Measurements from ENCODE around the gene SH3PXD2A.
A peak's percentile ranks its signal among the peaks of the same experiment; 100 is the strongest.
"Not testable (repeated sequence)": the region's sequence is repeated elsewhere in the genome, so short reads cannot be mapped to it uniquely, and the experiment has no call there.

Gene SH3PXD2A

DNA sequence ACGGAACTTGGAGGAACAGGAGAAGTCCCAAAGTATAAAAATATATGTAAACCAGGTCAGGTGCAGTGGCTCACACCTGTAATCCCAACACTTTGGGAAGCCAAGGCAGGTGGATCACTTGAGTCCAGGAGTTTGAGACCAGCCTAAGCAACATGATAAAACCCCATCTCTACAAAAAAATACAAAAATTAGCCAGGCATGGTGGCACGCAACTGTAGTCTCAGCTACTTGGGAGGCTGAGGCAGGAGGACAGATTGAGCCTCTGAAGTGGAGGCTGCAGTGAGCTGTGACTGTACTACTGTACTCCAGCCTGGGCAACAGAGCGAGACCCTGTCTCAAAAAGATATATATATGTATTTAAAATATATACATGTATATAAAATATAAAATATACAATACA is 95.1 kb downstream of the SH3PXD2A start:
- not testable (repeated sequence) for H3K9ac ChIP-seq (ENCODE audit: low read depth in 1 of 2, low read length in 2 of 2); H3K9me3 ChIP-seq (ENCODE audit: control insufficient read depth in 2 of 2, low read length in 2 of 2); H3K27me3 ChIP-seq (ENCODE audit: control insufficient read depth in 2 of 2, insufficient read depth in 2 of 2, low read length in 2 of 2); H3K4me3 ChIP-seq (ENCODE audit: low read length in 2 of 2)
- peaks cover 10 to 19% of the 10 kb centered on the region in 2 donors for H3K36me3 ChIP-seq (ENCODE audit: control insufficient read depth in 2 of 2, insufficient read depth in 2 of 2, low read length in 2 of 2)
- H3K4me1 ChIP-seq (ENCODE audit: control insufficient read depth in 2 of 2, insufficient read depth in 2 of 2, low read length in 2 of 2) = peaks cover 29 to 39% of the 10 kb centered on the region in 2 donors
- H3K27ac ChIP-seq (ENCODE audit: low read depth in 2 of 2, low read length in 2 of 2) = peak overlapping the region in 1 of 2 donors; percentile 86

GRCh38 chr10:103759100-103759781 is 96.1 kb downstream of the SH3PXD2A start:
- Histone ChIP-seq H3K9ac (ENCODE audit: low read depth in 1 of 2, low read length in 2 of 2) (peak overlapping the region; percentile 57 to 60), H3K4me1 (ENCODE audit: control insufficient read depth in 2 of 2, insufficient read depth in 2 of 2, low read length in 2 of 2) (peaks cover 29 to 37% of the 10 kb centered on the region in 2 donors), H3K36me3 (ENCODE audit: control insufficient read depth in 2 of 2, insufficient read depth in 2 of 2, low read length in 2 of 2) (peaks cover 6 to 9% of the 10 kb centered on the region in 2 donors), H3K27me3 (ENCODE audit: control insufficient read depth in 2 of 2, insufficient read depth in 2 of 2, low read length in 2 of 2) (no peaks in the 10 kb centered on the region), H3K27ac (ENCODE audit: low read depth in 2 of 2, low read length in 2 of 2) (peak overlapping the region; percentile 81 to 86), H3K4me3 (ENCODE audit: low read length in 2 of 2) (peak overlapping the region in 1 of 2 donors; percentile 48), H3K9me3 (ENCODE audit: control insufficient read depth in 2 of 2, low read length in 2 of 2) (no peaks in the 10 kb centered on the region)

DNA sequence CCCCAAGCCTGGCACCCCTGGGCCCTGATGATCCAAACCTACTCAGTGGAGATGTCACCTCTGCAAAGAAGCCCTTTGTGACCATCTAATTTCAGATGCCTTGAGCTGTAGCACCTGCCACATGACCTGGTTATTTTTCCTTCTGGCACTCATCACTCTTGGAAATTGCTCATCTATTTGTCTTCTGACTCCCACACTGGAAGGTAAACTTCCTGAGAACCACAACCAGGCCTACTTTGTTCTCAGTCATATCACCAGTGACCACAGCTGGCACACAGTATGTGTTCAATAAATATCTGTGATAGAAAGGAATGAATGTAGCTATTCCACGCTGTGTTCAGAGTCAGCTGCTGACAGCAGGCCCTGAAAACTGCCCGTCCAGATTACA is 97.1 kb downstream of the SH3PXD2A start:
- peak overlapping the region; percentile 39 to 49 for H3K9ac ChIP-seq (ENCODE audit: low read depth in 1 of 2, low read length in 2 of 2)

GRCh38 chr10:103757531-103758293 is 97.7 kb downstream of the SH3PXD2A start:
- Histone ChIP-seq H3K4me3 (ENCODE audit: low read length in 2 of 2) (no peak overlapping the region), H3K27me3 (ENCODE audit: control insufficient read depth in 2 of 2, insufficient read depth in 2 of 2, low read length in 2 of 2) (no peaks in the 10 kb centered on the region), H3K9ac (ENCODE audit: low read depth in 1 of 2, low read length in 2 of 2) (no peak overlapping the region), H3K4me1 (ENCODE audit: control insufficient read depth in 2 of 2, insufficient read depth in 2 of 2, low read length in 2 of 2) (peaks cover 28 to 29% of the 10 kb centered on the region in 2 donors), H3K27ac (ENCODE audit: low read depth in 2 of 2, low read length in 2 of 2) (peak overlapping the region in 1 of 2 donors; percentile 86), H3K9me3 (ENCODE audit: control insufficient read depth in 2 of 2, low read length in 2 of 2) (no peaks in the 10 kb centered on the region), H3K36me3 (ENCODE audit: control insufficient read depth in 2 of 2, insufficient read depth in 2 of 2, low read length in 2 of 2) (peaks cover 0 to 2% of the 10 kb centered on the region in 2 donors)

More for the DNA sequence above, 97.1 kb downstream of the SH3PXD2A start:
- H3K27me3 ChIP-seq (ENCODE audit: control insufficient read depth in 2 of 2, insufficient read depth in 2 of 2, low read length in 2 of 2) = no peaks in the 10 kb centered on the region
- peak overlapping the region; percentile 58 to 86 for H3K27ac ChIP-seq (ENCODE audit: low read depth in 2 of 2, low read length in 2 of 2)
- H3K36me3 ChIP-seq (ENCODE audit: control insufficient read depth in 2 of 2, insufficient read depth in 2 of 2, low read length in 2 of 2) = peaks cover 2 to 3% of the 10 kb centered on the region in 2 donors
- no peaks in the 10 kb centered on the region for H3K9me3 ChIP-seq (ENCODE audit: control insufficient read depth in 2 of 2, low read length in 2 of 2)
- H3K4me3 ChIP-seq (ENCODE audit: low read length in 2 of 2) = no peak overlapping the region
- peaks cover 28 to 29% of the 10 kb centered on the region in 2 donors for H3K4me1 ChIP-seq (ENCODE audit: control insufficient read depth in 2 of 2, insufficient read depth in 2 of 2, low read length in 2 of 2)

DNA sequence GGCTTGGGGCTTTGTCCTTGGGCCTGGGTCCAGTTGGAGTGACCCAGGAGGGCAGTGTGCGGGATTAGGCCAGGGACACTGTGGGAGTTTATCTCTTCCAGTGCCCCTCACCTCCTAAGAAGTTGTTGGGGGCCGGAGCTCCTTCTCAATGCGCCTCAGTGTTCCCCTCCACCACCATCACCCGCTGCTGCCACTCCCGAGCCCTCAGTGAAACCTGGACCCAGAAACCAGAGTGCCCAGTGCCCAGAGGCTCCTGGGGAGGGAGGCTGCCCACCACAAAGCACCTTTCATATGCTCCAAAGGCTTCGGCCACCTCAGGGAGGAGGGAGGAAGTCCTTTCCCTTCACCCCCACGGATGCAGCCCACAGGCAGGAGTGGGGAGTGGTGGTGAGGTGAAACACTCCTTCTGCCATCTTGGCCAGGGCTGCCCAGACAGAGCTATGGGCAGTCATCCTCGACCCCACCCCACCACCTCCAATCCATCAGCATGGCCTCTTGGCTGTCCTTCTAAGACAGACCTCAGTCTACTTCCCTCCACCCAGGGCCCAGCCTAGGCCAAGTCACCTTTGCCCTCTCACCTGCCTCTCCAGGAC is 99.0 kb downstream of the SH3PXD2A start:
- Histone ChIP-seq H3K9ac (ENCODE audit: low read depth in 1 of 2, low read length in 2 of 2) (no peak overlapping the region), H3K4me1 (ENCODE audit: control insufficient read depth in 2 of 2, insufficient read depth in 2 of 2, low read length in 2 of 2) (peaks cover 28 to 29% of the 10 kb centered on the region in 2 donors), H3K9me3 (ENCODE audit: control insufficient read depth in 2 of 2, low read length in 2 of 2) (no peaks in the 10 kb centered on the region), H3K27ac (ENCODE audit: low read depth in 2 of 2, low read length in 2 of 2) (no peak overlapping the region), H3K36me3 (ENCODE audit: control insufficient read depth in 2 of 2, insufficient read depth in 2 of 2, low read length in 2 of 2) (peaks cover 0 to 2% of the 10 kb centered on the region in 2 donors), H3K4me3 (ENCODE audit: low read length in 2 of 2) (no peak overlapping the region), H3K27me3 (ENCODE audit: control insufficient read depth in 2 of 2, insufficient read depth in 2 of 2, low read length in 2 of 2) (no peaks in the 10 kb centered on the region)

- H3K9me3 ChIP-seq (ENCODE audit: control insufficient read depth in 2 of 2, low read length in 2 of 2) = no peaks in the 10 kb centered on the region
- no peak overlapping the region for H3K9ac ChIP-seq (ENCODE audit: low read depth in 1 of 2, low read length in 2 of 2)
- peaks cover 2 to 4% of the 10 kb centered on the region in 2 donors for H3K36me3 ChIP-seq (ENCODE audit: control insufficient read depth in 2 of 2, insufficient read depth in 2 of 2, low read length in 2 of 2)
- peaks cover 12 to 18% of the 10 kb centered on the region in 2 donors for H3K4me1 ChIP-seq (ENCODE audit: control insufficient read depth in 2 of 2, insufficient read depth in 2 of 2, low read length in 2 of 2)
- no peaks in the 10 kb centered on the region for H3K27me3 ChIP-seq (ENCODE audit: control insufficient read depth in 2 of 2, insufficient read depth in 2 of 2, low read length in 2 of 2)
- H3K4me3 ChIP-seq (ENCODE audit: low read length in 2 of 2) = no peak overlapping the region
- H3K27ac ChIP-seq (ENCODE audit: low read depth in 2 of 2, low read length in 2 of 2) = no peak overlapping the region
Observed at GRCh38 chr10:103752680-103753248, 102.6 kb downstream of the SH3PXD2A start.

DNA sequence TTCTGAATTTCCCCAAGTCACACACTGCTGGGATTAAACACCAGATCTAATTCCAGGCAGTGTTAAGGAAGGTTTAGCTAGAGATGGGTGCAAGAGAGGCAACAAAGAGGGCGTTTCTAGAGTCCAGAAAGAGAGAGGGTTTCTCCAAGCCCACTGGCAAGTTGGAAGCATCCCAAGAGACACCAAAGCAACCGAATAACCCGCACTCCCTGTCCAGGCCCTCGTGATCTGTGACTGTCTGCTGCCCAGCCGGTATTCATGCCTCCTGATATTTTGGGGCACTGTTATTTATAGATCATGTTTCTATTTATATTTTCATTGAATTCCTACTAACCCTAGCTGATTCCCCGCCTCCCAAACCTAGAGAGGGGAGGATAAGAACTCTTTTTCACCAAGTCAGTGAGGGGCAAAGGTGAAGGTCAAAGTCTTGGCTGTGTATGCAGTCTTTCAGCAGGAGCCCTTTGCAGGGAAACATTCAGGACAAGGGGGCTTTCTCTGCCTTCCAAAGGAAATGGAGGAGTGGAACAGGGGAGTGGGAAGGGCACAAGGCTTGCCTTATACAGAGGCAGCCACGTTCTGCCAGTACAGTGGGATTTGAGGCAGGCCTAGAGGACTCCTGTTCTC is 103.6 kb downstream of the SH3PXD2A start:
- Histone ChIP-seq H3K27me3 (ENCODE audit: control insufficient read depth in 2 of 2, insufficient read depth in 2 of 2, low read length in 2 of 2) (no peaks in the 10 kb centered on the region), H3K9ac (ENCODE audit: low read depth in 1 of 2, low read length in 2 of 2) (no peak overlapping the region), H3K4me3 (ENCODE audit: low read length in 2 of 2) (no peak overlapping the region), H3K27ac (ENCODE audit: low read depth in 2 of 2, low read length in 2 of 2) (no peak overlapping the region), H3K9me3 (ENCODE audit: control insufficient read depth in 2 of 2, low read length in 2 of 2) (no peaks in the 10 kb centered on the region), H3K36me3 (ENCODE audit: control insufficient read depth in 2 of 2, insufficient read depth in 2 of 2, low read length in 2 of 2) (peaks cover 2 to 3% of the 10 kb centered on the region in 2 donors), H3K4me1 (ENCODE audit: control insufficient read depth in 2 of 2, insufficient read depth in 2 of 2, low read length in 2 of 2) (peaks cover 14 to 22% of the 10 kb centered on the region in 2 donors)

DNA sequence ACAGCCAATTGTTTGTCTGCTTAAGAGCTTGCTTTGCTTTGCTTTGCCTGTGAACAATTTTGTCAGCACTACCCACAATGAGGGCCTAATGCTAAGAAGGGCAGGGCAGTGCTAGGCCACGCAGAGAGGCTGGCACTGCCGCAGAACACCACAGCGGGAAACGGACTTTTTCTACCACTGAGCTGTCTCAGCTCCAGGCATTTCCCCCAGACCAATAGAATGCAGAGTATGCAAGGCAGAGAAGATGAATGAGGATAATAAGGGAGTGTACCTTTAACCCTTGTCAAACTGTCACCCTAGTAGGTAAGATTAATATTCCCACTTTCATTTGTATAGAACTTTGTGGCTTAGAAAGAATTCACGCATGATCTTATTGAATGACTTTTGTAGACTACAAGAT is 104.5 kb downstream of the SH3PXD2A start:
- Histone ChIP-seq H3K9me3 (ENCODE audit: control insufficient read depth in 2 of 2, low read length in 2 of 2) (no peaks in the 10 kb centered on the region), H3K27ac (ENCODE audit: low read depth in 2 of 2, low read length in 2 of 2) (no peak overlapping the region), H3K9ac (ENCODE audit: low read depth in 1 of 2, low read length in 2 of 2) (no peak overlapping the region), H3K4me3 (ENCODE audit: low read length in 2 of 2) (no peak overlapping the region), H3K36me3 (ENCODE audit: control insufficient read depth in 2 of 2, insufficient read depth in 2 of 2, low read length in 2 of 2) (peaks cover 2 to 3% of the 10 kb centered on the region in 2 donors), H3K4me1 (ENCODE audit: control insufficient read depth in 2 of 2, insufficient read depth in 2 of 2, low read length in 2 of 2) (peaks cover 15 to 26% of the 10 kb centered on the region in 2 donors), H3K27me3 (ENCODE audit: control insufficient read depth in 2 of 2, insufficient read depth in 2 of 2, low read length in 2 of 2) (no peaks in the 10 kb centered on the region)

GRCh38 chr10:103749779-103750178 is 105.6 kb downstream of the SH3PXD2A start:
- Histone ChIP-seq H3K4me3 (ENCODE audit: low read length in 2 of 2) (no peak overlapping the region), H3K27ac (ENCODE audit: low read depth in 2 of 2, low read length in 2 of 2) (no peak overlapping the region)

More at GRCh38 chr10:103749779-103750178, 105.6 kb downstream of the SH3PXD2A start:
- Histone ChIP-seq H3K36me3 (ENCODE audit: control insufficient read depth in 2 of 2, insufficient read depth in 2 of 2, low read length in 2 of 2) (peaks cover 2 to 3% of the 10 kb centered on the region in 2 donors), H3K9ac (ENCODE audit: low read depth in 1 of 2, low read length in 2 of 2) (no peak overlapping the region), H3K27me3 (ENCODE audit: control insufficient read depth in 2 of 2, insufficient read depth in 2 of 2, low read length in 2 of 2) (no peaks in the 10 kb centered on the region), H3K9me3 (ENCODE audit: control insufficient read depth in 2 of 2, low read length in 2 of 2) (no peaks in the 10 kb centered on the region), H3K4me1 (ENCODE audit: control insufficient read depth in 2 of 2, insufficient read depth in 2 of 2, low read length in 2 of 2) (peaks cover 15 to 29% of the 10 kb centered on the region in 2 donors)

Data from mucosa of rectum (tissue), 2 donors.